ENCODE results near the gene FAM98C.
"Not testable (repeated sequence)": the region's sequence is repeated elsewhere in the genome, so short reads cannot be mapped to it uniquely, and the experiment has no call there.

Gene FAM98C

GRCh38 chr19:38395381-38396114, 7.3 kb upstream of the FAM98C start:
- DNase-seq (ENCODE audit: low read depth in 2 of 3, low spot score in 2 of 3): no peak

GRCh38 chr19:38399081-38399480, 3.8 kb upstream of the FAM98C start:
- DNase-seq (ENCODE audit: low read depth in 2 of 3, low spot score in 2 of 3): no peak

DNA sequence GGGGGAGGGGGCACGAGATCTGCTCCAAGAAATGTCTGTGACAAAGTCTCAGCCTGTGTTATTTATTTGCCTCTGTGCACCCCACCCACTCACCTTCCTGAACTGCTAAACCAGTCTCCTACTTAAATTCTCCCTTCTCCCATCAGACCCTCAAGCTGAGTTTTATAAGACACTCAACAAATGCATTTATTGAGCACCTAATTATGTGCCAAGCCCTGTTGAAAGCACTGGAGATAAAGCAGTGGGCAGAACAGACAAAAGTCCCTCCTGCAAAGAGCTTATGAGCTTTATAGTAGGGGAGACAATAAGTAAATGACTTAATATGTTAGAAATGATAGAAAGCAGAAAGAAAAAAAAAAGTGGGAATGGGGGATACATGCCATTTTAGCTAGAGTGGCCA, 3.4 kb upstream of the FAM98C start:
- DNase-seq (ENCODE audit: low read depth in 2 of 3, low spot score in 2 of 3): no peak

DNA sequence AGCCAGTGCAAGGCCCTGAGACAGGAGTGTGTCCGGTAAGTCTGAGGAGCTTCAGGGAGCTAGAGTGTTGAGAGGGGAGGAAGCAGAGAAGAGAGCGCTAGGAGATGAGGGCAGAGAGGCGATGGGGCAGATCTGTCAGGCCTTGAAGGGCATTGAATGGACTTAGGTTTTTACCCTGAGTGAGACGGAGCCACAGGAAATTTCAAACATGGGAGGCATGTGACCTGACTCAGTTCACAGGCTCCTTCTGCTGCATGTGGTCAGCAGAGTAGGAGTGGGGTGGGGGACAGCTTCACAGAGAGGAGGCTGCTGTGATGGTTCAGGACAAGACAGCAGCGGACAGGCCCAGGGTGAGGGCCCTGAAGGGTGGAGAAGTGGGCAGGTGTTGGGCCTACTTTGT, 2.5 kb upstream of the FAM98C start:
- no peak for DNase-seq (ENCODE audit: low read depth in 2 of 3, low spot score in 2 of 3)

DNA sequence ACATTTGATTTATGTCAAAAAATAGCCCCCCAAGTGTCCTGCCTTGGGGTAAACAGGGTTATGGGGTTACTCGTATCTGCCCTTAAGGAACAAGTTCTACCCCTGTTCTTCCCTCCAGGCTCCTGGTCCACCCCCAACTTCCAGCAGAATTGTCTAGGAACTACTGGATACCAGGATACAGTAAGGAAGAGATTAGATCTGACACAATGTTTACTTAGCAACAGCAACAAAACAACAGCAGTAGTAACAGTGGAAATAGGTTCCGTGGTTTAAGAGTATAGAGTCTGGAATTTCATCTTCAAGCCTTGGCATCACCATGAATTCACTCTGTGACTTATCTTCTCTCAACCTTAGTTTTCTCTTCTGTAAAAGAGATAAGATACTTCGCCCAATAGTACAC, 1.7 kb upstream of the FAM98C start:
- no peak for DNase-seq (ENCODE audit: low read depth in 2 of 3, low spot score in 2 of 3)

DNA sequence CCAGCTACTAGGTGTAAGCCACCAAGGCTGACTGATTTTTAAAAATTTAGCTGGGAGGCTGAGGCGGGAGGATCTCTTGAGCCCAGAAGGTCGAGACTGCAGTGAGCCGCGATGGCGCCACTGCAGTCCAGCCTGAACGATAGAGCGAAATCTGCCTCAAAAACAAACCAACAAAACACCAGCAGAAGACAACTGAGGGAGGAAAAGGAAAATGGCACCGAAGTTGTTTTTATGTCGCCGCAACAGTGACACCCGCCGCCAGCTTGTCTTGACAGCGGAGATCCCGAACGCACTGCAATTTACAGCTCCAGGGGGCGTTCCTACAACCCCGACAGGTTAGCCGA, 298 bp upstream of the FAM98C start:
- DNase-seq (ENCODE audit: low read depth in 2 of 3, low spot score in 2 of 3): no peak

- DNase-seq (ENCODE audit: low read depth in 2 of 3, low spot score in 2 of 3): no peak
These were observed 2.0 kb downstream of the FAM98C start for GRCh38 chr19:38404858-38405257.

GRCh38 chr19:38405276-38405675, 2.4 kb downstream of the FAM98C start:
- no peak for DNase-seq (ENCODE audit: low read depth in 2 of 3, low spot score in 2 of 3)

- no peak for DNase-seq (ENCODE audit: low read depth in 2 of 3, low spot score in 2 of 3)
These were observed 6.8 kb downstream of the FAM98C start for GRCh38 chr19:38409631-38410133.

- not testable (repeated sequence) for DNase-seq (ENCODE audit: low read depth in 2 of 3, low spot score in 2 of 3)
These were observed 7.5 kb downstream of the FAM98C start for GRCh38 chr19:38410407-38410806.

DNA sequence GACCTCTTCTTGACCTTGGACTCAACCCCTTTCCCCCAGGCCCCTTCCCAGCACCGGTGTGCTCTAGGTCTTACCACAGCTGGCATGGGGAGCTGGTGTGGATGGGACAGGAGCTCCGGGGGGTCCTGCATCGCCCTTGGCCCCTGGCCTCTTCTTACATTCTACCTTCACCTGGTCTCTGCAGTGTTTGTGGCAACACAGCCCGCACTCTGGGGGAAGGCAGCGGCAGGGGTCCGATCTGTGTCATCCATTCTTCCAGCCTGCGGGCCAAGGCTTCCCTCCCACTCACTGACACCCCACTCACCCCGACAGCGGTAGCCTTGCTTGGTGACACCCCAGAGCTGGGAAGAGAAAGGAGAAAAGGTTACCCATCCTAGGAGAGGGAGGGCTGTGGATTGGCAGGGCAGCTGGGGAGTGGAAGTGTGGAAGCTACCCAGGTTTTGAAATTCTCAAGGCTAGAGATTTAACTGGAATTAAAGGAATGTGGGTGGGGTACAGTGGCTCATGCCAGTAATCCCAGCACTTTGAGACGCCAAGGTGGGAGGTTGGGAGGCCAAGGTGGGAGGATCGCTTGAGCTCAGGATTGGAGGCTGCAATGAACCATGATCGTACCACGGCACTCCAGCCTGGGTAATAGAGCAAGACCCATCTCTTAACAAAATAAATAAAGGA, 8.3 kb downstream of the FAM98C start:
- no peak for DNase-seq (ENCODE audit: low read depth in 2 of 3, low spot score in 2 of 3)

DNA sequence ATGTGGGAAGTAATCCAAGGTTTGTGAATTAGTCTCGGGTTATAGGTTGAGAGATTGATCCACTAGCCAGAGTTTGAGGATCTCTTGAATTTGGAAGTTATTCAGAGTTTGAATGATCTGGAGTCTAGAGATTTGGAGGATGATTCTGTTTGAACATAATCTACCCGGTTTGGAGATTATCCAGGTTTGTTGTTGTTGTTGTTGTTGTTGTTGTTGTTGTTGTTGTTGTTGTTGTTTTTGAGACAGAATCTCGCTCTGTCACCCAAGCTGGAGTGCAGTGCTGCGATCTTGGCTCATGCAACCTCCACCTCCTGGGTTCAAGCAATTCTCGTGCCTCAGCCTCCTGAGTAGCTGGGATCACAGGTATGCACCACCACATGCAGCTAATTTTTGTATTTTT, 9.0 kb downstream of the FAM98C start:
- not testable (repeated sequence) for DNase-seq (ENCODE audit: low read depth in 2 of 3, low spot score in 2 of 3)

DNA sequence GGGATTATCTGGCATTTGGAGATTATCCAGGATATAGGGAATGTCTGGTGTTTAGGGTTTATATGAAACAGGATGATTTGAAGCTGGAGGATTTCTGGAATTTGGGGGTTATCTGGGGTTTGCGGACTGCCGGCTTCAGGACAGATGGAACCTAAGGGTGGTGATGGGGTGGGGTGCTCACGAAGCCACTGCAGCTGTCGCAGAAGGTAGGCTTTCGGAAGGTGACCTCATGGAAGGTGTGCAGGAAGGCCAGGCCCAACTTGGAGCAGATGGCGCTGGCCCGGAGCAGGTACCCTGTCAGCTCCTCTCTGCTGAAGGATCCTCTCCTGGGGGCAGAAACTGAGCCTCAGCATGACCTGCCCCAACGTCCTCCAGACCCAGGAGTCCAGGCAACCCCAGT, 9.6 kb downstream of the FAM98C start:
- no peak for DNase-seq (ENCODE audit: low read depth in 2 of 3, low spot score in 2 of 3)

- no peak for DNase-seq (ENCODE audit: low read depth in 2 of 3, low spot score in 2 of 3)
These were observed 10.1 kb downstream of the FAM98C start for GRCh38 chr19:38412961-38413360.

DNA sequence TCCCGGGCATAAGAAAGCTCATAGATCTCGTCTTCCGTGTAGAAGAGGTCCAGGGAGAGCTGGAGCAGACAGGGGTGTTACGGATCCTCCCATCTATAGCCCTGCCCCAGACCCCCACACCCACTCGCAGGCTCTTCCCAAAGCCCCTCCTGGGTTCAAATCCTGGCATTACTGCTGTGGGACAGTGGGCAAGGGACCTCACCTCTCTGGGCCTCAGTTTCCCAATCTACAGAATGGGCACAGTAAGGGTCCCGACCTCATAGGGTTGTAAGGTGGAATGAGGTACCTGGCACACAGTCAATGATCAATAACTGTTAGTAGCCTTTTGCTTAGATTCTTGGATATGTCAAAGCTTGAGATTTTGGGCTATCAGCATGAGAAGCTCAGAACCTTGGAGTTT, 10.5 kb downstream of the FAM98C start:
- no peak for DNase-seq (ENCODE audit: low read depth in 2 of 3, low spot score in 2 of 3)

DNA sequence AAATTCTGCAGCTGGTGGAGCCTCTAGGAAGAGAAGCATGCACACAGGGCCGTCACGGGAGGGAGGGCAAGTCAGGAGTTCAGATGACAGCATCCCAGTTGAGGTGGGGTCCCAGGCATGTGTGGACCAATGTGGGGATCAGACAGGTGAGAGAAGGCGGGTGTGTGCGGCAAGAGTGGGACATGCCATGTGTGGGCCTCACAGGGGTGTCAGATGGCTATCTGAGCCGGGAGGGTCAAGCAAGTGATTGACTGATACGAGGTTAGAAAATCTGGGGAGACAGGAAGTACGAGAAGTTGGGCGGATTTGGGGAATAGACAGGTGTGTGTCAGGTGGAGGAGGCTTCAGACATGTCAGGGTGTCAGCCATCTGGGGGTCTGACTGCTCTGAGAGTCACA, 14.3 kb downstream of the FAM98C start:
- DNase-seq (ENCODE audit: low read depth in 2 of 3, low spot score in 2 of 3): no peak

GRCh38 chr19:38417544-38418506, 14.9 kb downstream of the FAM98C start:
- DNase-seq (ENCODE audit: low read depth in 2 of 3, low spot score in 2 of 3): no peak

- no peak for DNase-seq (ENCODE audit: low read depth in 2 of 3, low spot score in 2 of 3)
These were observed 18.0 kb downstream of the FAM98C start for GRCh38 chr19:38420935-38421334.

- DNase-seq (ENCODE audit: low read depth in 2 of 3, low spot score in 2 of 3): no peak
These were observed 19.0 kb downstream of the FAM98C start for GRCh38 chr19:38421856-38422255.

DNA sequence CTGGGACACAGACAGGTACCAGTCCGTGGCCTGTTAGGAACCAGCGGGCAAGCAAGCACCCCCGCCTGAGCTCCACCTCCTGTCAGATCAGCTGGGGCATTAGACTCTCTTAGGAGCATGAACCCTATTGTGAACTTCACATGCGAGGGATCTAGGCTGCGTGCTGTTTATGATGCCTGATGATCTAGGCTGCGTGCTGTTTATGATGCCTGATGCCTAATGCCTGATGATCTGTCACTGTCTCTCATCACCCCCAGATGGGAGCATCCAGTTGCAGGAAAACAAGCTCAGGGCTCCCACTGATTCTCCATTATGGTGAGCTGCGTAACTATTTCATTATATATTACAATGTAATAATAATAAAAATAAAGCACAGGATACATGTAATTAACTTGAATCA, 19.5 kb downstream of the FAM98C start:
- no peak for DNase-seq (ENCODE audit: low read depth in 2 of 3, low spot score in 2 of 3)

DNA sequence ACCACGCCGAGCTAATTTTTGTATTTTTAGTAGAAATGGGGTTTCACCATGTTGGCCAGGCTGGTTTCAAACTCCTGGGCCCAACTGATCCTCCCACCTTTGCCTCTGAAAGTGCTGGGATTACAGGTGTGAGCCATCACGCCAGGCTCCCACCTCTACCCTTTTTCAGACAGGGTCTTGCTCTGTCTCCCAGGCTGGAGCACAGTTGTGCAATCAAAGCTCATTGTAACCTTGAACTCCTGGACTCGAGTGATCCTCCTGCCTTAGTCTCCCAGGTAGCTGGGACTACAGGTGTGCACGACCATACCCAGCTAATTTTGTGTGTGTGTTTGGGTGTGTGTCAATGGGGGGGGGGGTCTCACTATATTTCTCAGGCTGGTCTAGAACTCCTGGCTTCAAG, 21.4 kb downstream of the FAM98C start:
- DNase-seq (ENCODE audit: low read depth in 2 of 3, low spot score in 2 of 3): no peak
